ENCODE measurements around the gene ADGRG3. TPM values are rescaled to one million over a fixed set of nuclear protein-coding genes. Genes with fewer than 3 reads are reported as not detected.

Gene ADGRG3
- total RNA-seq, 1 experiment from 2014 or later, result not detected

GRCh38 chr16:57726433-57726947 lies 58.4 kb downstream of the ADGRG3 start (continued):
- TF ChIP-seq CTCF (IDR thresholded peaks at IDR 0.05 in 2 of 3, conservative IDR thresholded peaks at IDR 0.05 in 1 of 3; ENCODE audit: borderline replicate concordance in 1 of 3, insufficient read depth in 1 of 3, low read depth in 2 of 3, low read length in 2 of 3) (no peak), JUND (IDR thresholded peaks at IDR 0.05) (no peak), EZH2phosphoT487 (IDR thresholded peaks at IDR 0.05; ENCODE audit: borderline replicate concordance) (no peak)

- POLR2A ChIA-PET, result no interaction called here
- TF ChIP-seq CTCF (IDR thresholded peaks at IDR 0.05 in 2 of 3, conservative IDR thresholded peaks at IDR 0.05 in 1 of 3; ENCODE audit: borderline replicate concordance in 1 of 3, insufficient read depth in 1 of 3, low read depth in 2 of 3, low read length in 2 of 3), result peak in 2 of 3 experiments; percentile 32 to 37; a peak in 3 of 6 replicates
- TF ChIP-seq SIN3A (IDR thresholded peaks at IDR 0.05; ENCODE audit: low read depth), result no peak
- no peak for TF ChIP-seq EZH2phosphoT487 (IDR thresholded peaks at IDR 0.05; ENCODE audit: borderline replicate concordance)
- no peak for TF ChIP-seq EGR1 (IDR thresholded peaks at IDR 0.05; ENCODE audit: low read depth)
- no peak for TF ChIP-seq JUND (IDR thresholded peaks at IDR 0.05)
- no peak for TF ChIP-seq TCF7L2 (IDR thresholded peaks at IDR 0.05; ENCODE audit: borderline replicate concordance, extremely low read depth, insufficient read depth, insufficient read length)
- TF ChIP-seq SP1 (IDR thresholded peaks at IDR 0.05; ENCODE audit: low read depth), result no peak
- no peak for TF ChIP-seq ZNF274 (IDR thresholded peaks at IDR 0.05; ENCODE audit: low read depth, low read length)
- Histone ChIP-seq H3K79me2 (ENCODE audit: insufficient read depth, low read length) (no peaks in the 10 kb centered on the region), H2AFZ (ENCODE audit: low read depth, low read length, poor library complexity, severe bottlenecking) (no peak overlapping the region), H3K4me3 (replicated peaks in 1 of 2; ENCODE audit: low read depth in 1 of 2, low read length in 2 of 2) (no peak overlapping the region), H3K36me3 (ENCODE audit: control insufficient read depth in 1 of 2, insufficient read depth in 2 of 2, low read length in 2 of 2) (no peaks in the 10 kb centered on the region), H3K9me3 (ENCODE audit: control insufficient read depth in 1 of 2, insufficient read depth in 1 of 2, low read depth in 1 of 2, low read length in 2 of 2) (no peaks in the 10 kb centered on the region), H3K27ac (ENCODE audit: low read depth, low read length) (no peak overlapping the region), H3K4me1 (ENCODE audit: control insufficient read depth in 1 of 2, insufficient read depth in 2 of 2, low read length in 2 of 2) (no peaks in the 10 kb centered on the region), H3K9ac (ENCODE audit: low read length) (no peak overlapping the region), H3K9me2 (ENCODE audit: insufficient read depth) (no peaks in the 10 kb centered on the region), H3K27me3 (ENCODE audit: insufficient read depth, low read length) (no peaks in the 10 kb centered on the region), H4K20me1 (ENCODE audit: insufficient read depth) (no peaks in the 10 kb centered on the region), H3K4me2 (ENCODE audit: low read length) (no peak overlapping the region)
- BruUV-seq (replicated peaks), result no TSS peak
- intact Hi-C loops (cut with micrococcal nuclease), result loop anchor here (10.0 kb wide), 1 partner anchor 277 kb away; the partner anchor contains the start of genes USB1 and ZNF319
- CTCF ChIA-PET, result no interaction called here
- RAD21 ChIA-PET (ENCODE audit: low non-redundant PET in 1 of 2, low total read pairs in 2 of 2, uncharacterized antibody in 2 of 2, unreplicated experiment in 2 of 2), result no interaction called here
- ATAC-seq, result no peak
- no peak for DNase-seq (ENCODE audit: low read depth, low spot score)
Observed at GRCh38 chr16:57727610-57728009, 59.5 kb downstream of the ADGRG3 start.

All from HCT116 (cell line).